ENCODE measurements around the gene NR2F2. TPM values are rescaled to one million over a fixed set of nuclear protein-coding genes. Genes with fewer than 3 reads are reported as not detected.

NR2F2 gene
- total and polyA plus RNA-seq, 2 of the 13 experiments (the other 11 are each of a cell fraction or from before 2014, with no cell fraction given) = 3.5 to 4.7 TPM

- no peak for TF ChIP-seq ZNF101 (CRISPR knock-in tag; IDR thresholded peaks at IDR 0.05; ENCODE audit: borderline replicate concordance, low read depth)
- TF ChIP-seq NFRKB (IDR thresholded peaks at IDR 0.05) = no peak
- TF ChIP-seq NR2F6 (IDR thresholded peaks at IDR 0.05) = no peak
- TF ChIP-seq NR2F6 (CRISPR knock-in tag; IDR thresholded peaks at IDR 0.05) = no peak
- TF ChIP-seq ZNF674 (CRISPR knock-in tag; IDR thresholded peaks at IDR 0.05; ENCODE audit: low read depth) = no peak
- no peak for TF ChIP-seq ZNF678 (CRISPR knock-in tag; IDR thresholded peaks at IDR 0.05)
- TF ChIP-seq BCL6 (CRISPR knock-in tag; IDR thresholded peaks at IDR 0.05) = no peak
- TF ChIP-seq PTBP1 (IDR thresholded peaks at IDR 0.05; ENCODE audit: low read depth, low read length, poor library complexity, severe bottlenecking) = no peak
- TF ChIP-seq BORCS8-MEF2B (CRISPR knock-in tag; IDR thresholded peaks at IDR 0.05) = no peak
- no peak for TF ChIP-seq ZNF260 (CRISPR knock-in tag; IDR thresholded peaks at IDR 0.05; ENCODE audit: borderline replicate concordance, low read depth)
- no peak for TF ChIP-seq LCORL (IDR thresholded peaks at IDR 0.05)
- no peak for TF ChIP-seq LCORL (CRISPR knock-in tag; IDR thresholded peaks at IDR 0.05)
- no peak for TF ChIP-seq DNMT3B (CRISPR knock-in tag; conservative IDR thresholded peaks at IDR 0.05)
- TF ChIP-seq SKI (IDR thresholded peaks at IDR 0.05; ENCODE audit: partially characterized antibody) = no peak
- no peak for TF ChIP-seq JUN (CRISPR knock-in tag; IDR thresholded peaks at IDR 0.05)
- TF ChIP-seq ATF6 (CRISPR knock-in tag; conservative IDR thresholded peaks at IDR 0.05) = no peak
- no peak for TF ChIP-seq EED (CRISPR knock-in tag; IDR thresholded peaks at IDR 0.05)
- TF ChIP-seq SRSF4 (IDR thresholded peaks at IDR 0.05; ENCODE audit: low read depth, low read length, poor library complexity, severe bottlenecking) = no peak
- 0 out of 2 replicates have a peak, but pooled peaks have one; percentile 56 for TF ChIP-seq SNAPC2 (CRISPR knock-in tag; IDR thresholded peaks at IDR 0.05)
- TF ChIP-seq REST (IDR thresholded peaks at IDR 0.05; ENCODE audit: borderline replicate concordance in 1 of 2, low read depth in 1 of 2, low read length in 2 of 2) = peak in 1 of 2 experiments; percentile 4; a peak in 1 of 4 replicates
- TF ChIP-seq CREM (IDR thresholded peaks at IDR 0.05) = peak; percentile 9; the same call in 1 of the 2 replicates
- TF ChIP-seq CREM (CRISPR knock-in tag; IDR thresholded peaks at IDR 0.05) = no peak
- peak; percentile 61; the same call in 1 of the 2 replicates for TF ChIP-seq CEBPB (IDR thresholded peaks at IDR 0.05; ENCODE audit: borderline replicate concordance, low read depth, low read length)
- TF ChIP-seq ZNF556 (CRISPR knock-in tag; IDR thresholded peaks at IDR 0.05; ENCODE audit: borderline replicate concordance) = peak; percentile 60; the same call in 1 of the 2 replicates
- no peak for TF ChIP-seq NFATC3 (CRISPR knock-in tag; IDR thresholded peaks at IDR 0.05)
These were observed 4.0 kb upstream of the NR2F2 start (continued) for GRCh38 chr15:96326328-96327154.
